T-cell (primary cell): ENCODE results near the gene WDFY4. TPM values are rescaled to one million over a fixed set of nuclear protein-coding genes. Genes with fewer than 3 reads are reported as not detected.

Source experiments
- ATAC-seq, 4 experiments: fragments of 200-7000 bp in 3 of 4; fragments of 150-1000 bp in 1 of 4; cut with Tn5 transposase; replicated peaks in 1 of 4; 1 replicate in 3 of 4; 2 replicates in 1 of 4; pipeline ENCODE4 v1.10.0; 2021; ENCODE audit warnings: moderate library complexity in 3 of 4, mild to moderate bottlenecking in 2 of 4, moderate number of reproducible peaks in 1 of 4
- CTCF ChIA-PET, 2 donors: fragments of 300-600 bp; sonication (Branson Sonifier 250); formaldehyde crosslinking; loops; one replicate each; lab custom pipeline; 2022; ENCODE audit warnings: antibody characterized with exemption in 2 of 2; lab: Charles Lee
- POLR2A ChIA-PET, 2 donors: fragments of 300-600 bp; sonication (Branson Sonifier 250); formaldehyde crosslinking; loops; one replicate each; lab custom pipeline; 2022; ENCODE audit warnings: antibody characterized with exemption in 2 of 2; lab: Charles Lee
- DNase-seq, 35 experiments: peaks; one replicate each; pipeline versions ENCODE4 v3.0.0 to v3.0.0-alpha.2; 2013 to 2023
- H3K27ac ChIP-seq: one replicate; pipeline ENCODE4 v1.5.1; 2013; ENCODE audit warnings: low read length
- H3K27me3 ChIP-seq, 2 experiments: replicated peaks in 1 of 2; 1 replicate in 1 of 2; 2 replicates in 1 of 2; pipeline versions ENCODE4 v1.6.1 to v1.7.0; 2013; ENCODE audit warnings: low read length in 1 of 2, mixed read lengths in 1 of 2; ENCODE audit not compliant: control insufficient read depth in 2 of 2, insufficient read depth in 2 of 2; ENCODE audit errors: extremely low read depth in 1 of 2
- H3K36me3 ChIP-seq, 2 donors: 1 replicate in 1 of 2; 2 replicates in 1 of 2; pipeline versions ENCODE4 v1.6.1 to v1.7.0; 2013; ENCODE audit warnings: low read length in 1 of 2; ENCODE audit not compliant: control insufficient read depth in 2 of 2, insufficient read depth in 1 of 2; ENCODE audit errors: extremely low read depth in 1 of 2
- H3K4me1 ChIP-seq, 2 experiments: 1 replicate in 1 of 2; 2 replicates in 1 of 2; pipeline versions ENCODE4 v1.6.1 to v1.7.0; 2013; ENCODE audit warnings: low read length in 2 of 2, mixed read lengths in 1 of 2; ENCODE audit not compliant: insufficient read depth in 2 of 2, control insufficient read depth in 1 of 2; ENCODE audit errors: extremely low read depth in 1 of 2
- H3K4me3 ChIP-seq, 2 donors: 1 replicate in 1 of 2; 2 replicates in 1 of 2; pipeline versions ENCODE4 v1.5.1 to v1.7.0; 2013; ENCODE audit warnings: mild to moderate bottlenecking in 2 of 2, low read length in 1 of 2, moderate library complexity in 1 of 2; ENCODE audit not compliant: control insufficient read depth in 1 of 2; ENCODE audit errors: extremely low read depth in 1 of 2
- H3K9me3 ChIP-seq: 2 replicates; pipeline ENCODE4 v1.7.0; 2013
- H3K27ac Mint-ChIP-seq, 2 donors: one replicate each; pipeline ENCODE4 v1.8.0; 2020 to 2021; ENCODE audit warnings: mild to moderate bottlenecking in 2 of 2, mixed read lengths in 2 of 2
- H3K27me3 Mint-ChIP-seq, 2 donors: one replicate each; pipeline ENCODE4 v1.8.0; 2021 to 2022; ENCODE audit warnings: mixed read lengths in 2 of 2
- H3K36me3 Mint-ChIP-seq: one replicate; pipeline ENCODE4 v1.8.0; 2021; ENCODE audit warnings: mixed read lengths
- H3K4me1 Mint-ChIP-seq, 3 donors: one replicate each; pipeline ENCODE4 v1.8.0; 2020 to 2022; ENCODE audit warnings: mixed read lengths in 3 of 3, mild to moderate bottlenecking in 1 of 3
- H3K4me3 Mint-ChIP-seq, 3 donors: one replicate each; pipeline ENCODE4 v1.8.0; 2020 to 2022; ENCODE audit warnings: mild to moderate bottlenecking in 3 of 3, mixed read lengths in 3 of 3, moderate library complexity in 3 of 3
- H3K9me3 Mint-ChIP-seq, 3 donors: one replicate each; pipeline ENCODE4 v1.8.0; 2020 to 2022; ENCODE audit warnings: mixed read lengths in 3 of 3
- WGBS: methylation state at CpG from one replicate; pipeline ENCODE4 v1.1.5; 2013; ENCODE audit warnings: missing lambda C conversion rate; ENCODE audit not compliant: insufficient coverage; 5-methylcytosine and 5-hydroxymethylcytosine counted together
- total RNA-seq, 35 experiments: library from RNA in 6 of 35; stranded (reverse) in 6 of 35; fragments of 120-200 nt in 1 of 35; gene quantifications; one replicate each; pipeline versions ENCODE4 v1.2.1 to v1.2.4 and lab custom pipeline; 2013 to 2026

WDFY4 gene
- total RNA-seq, 5 donors from 2014 or later (not counting 1 experiment from before 2014, with no cell fraction given): 2.6 to 15.5 (median 4.2) TPM

DNA sequence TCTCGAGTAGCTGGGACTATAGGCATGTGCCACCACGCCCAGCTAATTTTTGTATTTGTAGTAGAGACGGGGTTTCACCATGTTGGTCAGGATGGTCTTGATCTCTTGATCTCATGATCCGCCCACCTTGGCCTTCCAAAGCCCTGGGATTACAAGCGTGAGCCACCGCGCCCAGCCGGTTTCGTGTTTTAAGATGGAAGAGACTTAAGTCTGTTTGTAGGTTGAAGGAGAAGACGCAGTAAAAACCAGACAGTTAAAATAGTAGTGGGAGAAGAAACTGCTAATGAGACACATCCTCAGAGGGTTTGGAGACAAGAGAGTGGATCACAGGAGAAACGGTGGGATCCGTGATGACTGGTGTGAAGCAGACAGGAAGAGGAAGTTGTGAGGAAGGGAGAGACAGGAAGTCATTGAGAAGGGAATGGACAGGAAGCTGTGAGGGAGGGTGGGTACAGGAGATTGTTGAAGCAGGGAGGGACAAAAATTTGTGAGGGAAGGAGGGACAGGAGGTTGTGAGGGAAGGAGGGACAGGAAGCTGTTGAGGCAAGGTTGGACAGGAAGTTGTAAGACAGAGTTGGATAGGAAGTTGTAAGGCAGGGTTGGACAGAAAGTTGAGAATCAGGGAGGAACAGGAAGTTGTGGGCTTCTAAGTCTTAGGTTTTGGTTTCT is 115.5 kb downstream of the WDFY4 start:
- H3K36me3 ChIP-seq: no peaks in the 10 kb centered on the region
- ChIA-PET POLR2A (no interaction called here), CTCF (no interaction called here)
- DNase-seq (peak in 2 of 35 experiments; percentile 11 to 18), ATAC-seq (peak in 3 of 4 experiments; percentile 29 to 73 (median 71))
- Mint-ChIP-seq H3K4me3 (peak overlapping the region; percentile 44 to 67 (median 51)), H3K4me1 (peaks cover 45 to 54% (median 47%) of the 10 kb centered on the region in 3 donors), H3K9me3 (peaks cover 0 to 7% (median 6%) of the 10 kb centered on the region in 3 donors), H3K36me3 (no peaks in the 10 kb centered on the region), H3K27ac (peak overlapping the region; percentile 91), H3K27me3 (no peaks in the 10 kb centered on the region)
- H3K4me1 ChIP-seq: peaks cover 34 to 42% of the 10 kb centered on the region in 2 experiments
- peaks cover 0 to 7% of the 10 kb centered on the region in 2 experiments for H3K27me3 ChIP-seq
- 68% methylated on average over 9 of the region's 12 CpGs for whole genome bisulfite sequencing
- H3K9me3 ChIP-seq: no peaks in the 10 kb centered on the region
- H3K4me3 ChIP-seq: no peak overlapping the region
- H3K27ac ChIP-seq: no peak overlapping the region

DNA sequence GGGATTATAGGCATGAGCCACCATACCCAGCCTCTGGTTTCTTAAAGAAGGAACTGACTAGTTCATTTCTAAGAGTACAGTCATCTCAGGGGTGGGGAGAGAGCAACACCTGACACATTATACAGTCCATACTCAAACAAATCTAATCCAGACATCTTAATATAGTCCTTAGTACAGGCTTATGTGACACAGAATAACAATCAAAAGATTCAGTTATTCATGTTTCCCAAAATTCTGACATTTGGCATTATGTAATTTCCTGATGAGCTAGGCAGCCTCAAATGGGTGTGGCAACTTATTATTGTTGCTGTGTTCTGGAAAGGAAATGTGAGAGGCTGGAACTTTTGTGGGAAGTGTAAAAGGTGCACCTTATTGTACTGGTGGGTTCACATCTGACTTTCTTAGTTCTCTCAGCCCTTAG is 116.3 kb downstream of the WDFY4 start:
- H3K27ac Mint-ChIP-seq: peak overlapping the region; percentile 58 to 91
- POLR2A ChIA-PET: no interaction called here
- peak overlapping the region in 1 of 3 donors; percentile 67 for H3K4me3 Mint-ChIP-seq
- ATAC-seq: no peak
- H3K27me3 Mint-ChIP-seq: no peaks in the 10 kb centered on the region
- no peak overlapping the region for H3K27ac ChIP-seq
- CTCF ChIA-PET: no interaction called here
- H3K9me3 Mint-ChIP-seq: peaks cover 0 to 7% (median 6%) of the 10 kb centered on the region in 3 donors
- no peaks in the 10 kb centered on the region for H3K9me3 ChIP-seq
- peaks cover 52 to 61% (median 56%) of the 10 kb centered on the region in 3 donors for H3K4me1 Mint-ChIP-seq
- no peak overlapping the region for H3K4me3 ChIP-seq
- H3K36me3 ChIP-seq: no peaks in the 10 kb centered on the region
- no peak for DNase-seq
- H3K27me3 ChIP-seq: peaks cover 0 to 12% of the 10 kb centered on the region in 2 experiments
- peaks cover 43 to 49% of the 10 kb centered on the region in 2 experiments for H3K4me1 ChIP-seq
- no peaks in the 10 kb centered on the region for H3K36me3 Mint-ChIP-seq

DNA sequence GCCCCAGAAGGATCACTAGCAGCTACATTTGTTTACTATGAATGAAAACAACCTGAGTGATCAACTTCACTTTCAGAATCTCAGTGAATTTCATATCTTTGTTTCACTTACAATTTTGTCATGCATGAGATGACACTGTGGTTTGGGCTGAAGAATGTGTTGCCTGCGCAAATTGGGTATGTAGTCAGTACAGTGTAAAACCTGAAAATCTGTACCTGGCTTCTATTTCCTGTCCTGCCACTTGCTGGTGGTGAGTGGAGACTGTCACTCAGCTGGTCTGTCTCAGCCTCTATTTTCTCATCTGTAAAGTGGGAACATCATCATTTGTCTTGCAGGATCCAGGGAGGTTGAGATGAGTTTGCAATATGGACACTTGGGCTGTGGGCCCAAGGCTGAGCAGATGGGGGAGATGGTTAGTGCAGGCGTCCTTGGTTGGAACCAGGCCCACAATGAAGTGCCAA is 118.0 kb downstream of the WDFY4 start:
- Mint-ChIP-seq H3K4me3 (no peak overlapping the region), H3K36me3 (no peaks in the 10 kb centered on the region), H3K9me3 (peaks cover 0 to 7% (median 6%) of the 10 kb centered on the region in 3 donors), H3K4me1 (peaks cover 58 to 65% (median 61%) of the 10 kb centered on the region in 3 donors), H3K27me3 (peaks cover 0 to 3% of the 10 kb centered on the region in 2 donors), H3K27ac (peak overlapping the region; percentile 35 to 40)
- H3K4me3 ChIP-seq: no peak overlapping the region
- CTCF ChIA-PET: no interaction called here
- DNase-seq (no peak), ATAC-seq (no peak)
- no peaks in the 10 kb centered on the region for H3K36me3 ChIP-seq
- no peak overlapping the region for H3K27ac ChIP-seq
- no peaks in the 10 kb centered on the region for H3K9me3 ChIP-seq
- peaks cover 49 to 64% of the 10 kb centered on the region in 2 experiments for H3K4me1 ChIP-seq
- POLR2A ChIA-PET: no interaction called here
- H3K27me3 ChIP-seq: peaks cover 0 to 17% of the 10 kb centered on the region in 2 experiments
- 71% methylated on average over 1 of the region's 2 CpGs for WGBS

DNA sequence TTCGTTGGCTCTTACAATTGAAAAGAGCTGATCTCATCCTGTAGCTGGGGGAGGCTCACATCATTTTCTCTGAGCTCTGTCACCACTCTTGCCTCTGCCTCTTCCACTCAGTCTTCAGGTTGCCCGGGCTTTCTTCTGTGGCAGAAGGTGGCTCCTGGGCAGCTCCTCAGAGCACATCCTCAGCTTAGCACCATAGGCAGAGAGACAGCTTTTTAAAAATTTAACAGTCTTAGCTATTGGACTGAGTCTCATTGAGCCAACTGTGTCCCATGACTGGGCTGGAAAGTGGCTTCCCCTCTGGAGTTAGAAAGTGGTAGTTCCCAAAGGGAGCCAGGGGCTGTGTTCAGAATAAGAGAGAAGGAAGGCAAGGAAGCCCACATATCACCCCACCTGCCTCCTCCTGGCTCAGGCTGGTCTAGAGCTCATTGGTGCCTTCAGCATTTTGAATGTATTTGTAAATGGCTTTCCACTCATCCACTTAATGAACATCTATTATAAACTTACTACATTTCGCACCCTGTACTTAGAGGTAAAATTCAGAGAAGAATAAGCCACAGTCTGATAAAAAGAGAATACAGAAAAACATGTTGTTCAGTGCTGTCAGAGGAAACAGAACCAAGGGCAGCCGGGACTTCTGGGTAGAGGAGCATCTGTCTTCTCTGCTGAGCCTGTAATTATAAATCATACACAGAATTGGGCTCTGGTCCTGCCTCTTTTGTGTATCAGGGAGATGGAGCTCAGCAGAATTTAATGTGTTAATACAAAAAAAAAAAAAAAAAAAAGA is 119.3 kb downstream of the WDFY4 start:
- H3K9me3 Mint-ChIP-seq: peaks cover 0 to 7% (median 6%) of the 10 kb centered on the region in 3 donors
- Histone ChIP-seq H3K27me3 (peaks cover 0 to 19% of the 10 kb centered on the region in 2 experiments), H3K9me3 (no peaks in the 10 kb centered on the region), H3K36me3 (no peaks in the 10 kb centered on the region), H3K27ac (no peak overlapping the region), H3K4me3 (no peak overlapping the region), H3K4me1 (peaks cover 49 to 71% of the 10 kb centered on the region in 2 experiments)
- no peak for DNase-seq
- CTCF ChIA-PET: no interaction called here
- peak overlapping the region in 2 of 3 donors; percentile 24 to 60 for H3K4me3 Mint-ChIP-seq
- peaks cover 0 to 3% of the 10 kb centered on the region in 2 donors for H3K27me3 Mint-ChIP-seq
- H3K36me3 Mint-ChIP-seq: no peaks in the 10 kb centered on the region
- peak overlapping the region; percentile 52 to 68 for H3K27ac Mint-ChIP-seq
- POLR2A ChIA-PET: no interaction called here
- ATAC-seq: peak in 2 of 4 experiments; percentile 22 to 48
- WGBS: no CpG with 5 or more reads among the region's 4 CpGs
- H3K4me1 Mint-ChIP-seq: peaks cover 60 to 68% (median 65%) of the 10 kb centered on the region in 3 donors

DNA sequence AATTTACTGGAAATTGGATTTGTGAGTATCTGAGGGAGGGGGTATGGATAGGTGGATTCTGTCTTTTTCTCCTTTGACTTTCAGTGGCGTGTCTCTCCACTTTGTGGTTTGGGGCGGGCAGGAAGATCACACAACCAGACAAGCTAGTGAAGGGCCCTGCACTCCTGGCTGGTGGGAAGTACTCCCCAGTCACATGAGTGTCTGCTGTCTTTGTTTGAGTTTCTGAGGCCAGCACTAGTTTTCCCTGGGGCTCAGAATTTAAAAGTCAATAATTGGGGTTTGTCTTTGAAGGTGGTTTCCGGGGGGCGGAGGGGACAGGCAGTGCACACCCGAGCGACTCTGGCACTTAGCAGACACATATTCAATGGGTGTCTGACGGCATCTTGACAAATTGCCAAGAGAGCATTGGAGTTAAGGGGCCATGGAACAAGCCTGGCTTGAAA is 120.1 kb downstream of the WDFY4 start:
- peak in 3 of 4 experiments; percentile 25 to 66 (median 35) for ATAC-seq
- DNase-seq: peak in 4 of 35 experiments; percentile 1 to 30 (median 20)
- Mint-ChIP-seq H3K27me3 (peaks cover 0 to 3% of the 10 kb centered on the region in 2 donors), H3K4me1 (peaks cover 52 to 63% (median 61%) of the 10 kb centered on the region in 3 donors), H3K27ac (peak overlapping the region; percentile 47 to 66), H3K4me3 (peak overlapping the region in 2 of 3 donors; percentile 6 to 60), H3K9me3 (peaks cover 0 to 7% (median 6%) of the 10 kb centered on the region in 3 donors), H3K36me3 (no peaks in the 10 kb centered on the region)
- Histone ChIP-seq H3K4me1 (peaks cover 49 to 71% of the 10 kb centered on the region in 2 experiments), H3K4me3 (no peak overlapping the region), H3K9me3 (no peaks in the 10 kb centered on the region), H3K36me3 (no peaks in the 10 kb centered on the region), H3K27ac (no peak overlapping the region), H3K27me3 (peaks cover 0 to 19% of the 10 kb centered on the region in 2 experiments)
- ChIA-PET CTCF (no interaction called here), POLR2A (no interaction called here)
- 22% methylated on average over 5 of the region's 7 CpGs for WGBS

DNA sequence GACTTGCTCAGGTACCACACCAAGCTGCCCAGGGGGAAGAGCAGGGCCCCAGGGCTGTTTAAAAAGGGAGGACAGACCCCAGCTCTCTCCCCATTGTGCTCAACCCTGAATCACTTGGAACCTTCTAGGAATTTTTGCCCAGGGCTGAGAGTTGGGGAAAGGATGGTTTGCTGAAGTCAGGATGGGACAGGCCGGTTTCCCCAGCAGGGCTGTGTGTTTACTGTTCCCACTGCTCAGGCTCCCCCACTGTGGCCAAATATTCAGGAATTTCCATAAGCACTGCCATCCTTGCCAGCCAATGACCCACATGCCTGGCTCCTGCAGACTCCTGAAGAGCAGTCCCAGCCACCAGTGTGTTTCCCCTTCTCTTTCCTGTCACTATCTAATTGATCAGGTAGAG is 120.7 kb downstream of the WDFY4 start:
- peaks cover 0 to 19% of the 10 kb centered on the region in 2 experiments for H3K27me3 ChIP-seq
- Mint-ChIP-seq H3K36me3 (no peaks in the 10 kb centered on the region), H3K27ac (peak overlapping the region; percentile 22 to 47), H3K27me3 (peaks cover 0 to 3% of the 10 kb centered on the region in 2 donors), H3K9me3 (peaks cover 0 to under 1% (median under 1%) of the 10 kb centered on the region in 3 donors), H3K4me3 (peak overlapping the region in 1 of 3 donors; percentile 60), H3K4me1 (peaks cover 46 to 57% (median 56%) of the 10 kb centered on the region in 3 donors)
- no CpG with 5 or more reads among the region's 1 CpG for WGBS
- H3K9me3 ChIP-seq: no peaks in the 10 kb centered on the region
- ATAC-seq (no peak), DNase-seq (no peak)
- CTCF ChIA-PET: no interaction called here
- POLR2A ChIA-PET: no interaction called here
- no peaks in the 10 kb centered on the region for H3K36me3 ChIP-seq
- H3K4me1 ChIP-seq: peaks cover 47 to 69% of the 10 kb centered on the region in 2 experiments
- no peak overlapping the region for H3K4me3 ChIP-seq
- H3K27ac ChIP-seq: no peak overlapping the region
